GM18858 (cell line): ENCODE data around the gene PPP1R37.

Experiments
- ATAC-seq: cut with Tn5 transposase; IDR thresholded peaks from one replicate; pipeline ENCODE4 v1.9.1; 2021; ENCODE audit not compliant: unreplicated experiment

Gene PPP1R37

GRCh38 chr19:45070861-45071544 lies 22.0 kb upstream of the PPP1R37 start:
- ATAC-seq: no peak

DNA sequence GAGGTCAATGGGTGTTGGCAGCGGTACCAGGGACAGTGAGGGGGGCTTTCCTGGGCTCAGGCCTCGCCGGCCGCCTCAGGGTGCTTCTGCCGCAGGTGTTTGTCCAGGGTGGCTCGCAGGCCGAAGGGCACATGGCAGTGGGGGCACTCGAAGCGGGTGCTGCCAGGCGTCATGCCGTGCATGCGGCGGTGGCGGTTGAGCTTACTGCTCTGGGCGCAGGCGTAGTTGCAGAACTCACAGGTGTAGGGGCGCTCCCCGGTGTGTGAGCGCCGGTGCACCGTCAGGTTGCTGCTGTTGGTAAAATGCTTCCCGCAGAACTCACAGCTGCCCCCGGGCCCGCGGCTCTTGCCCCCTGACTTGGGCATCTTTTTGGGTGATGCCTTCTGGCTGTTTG lies 21.4 kb upstream of the PPP1R37 start:
- no peak for ATAC-seq

DNA sequence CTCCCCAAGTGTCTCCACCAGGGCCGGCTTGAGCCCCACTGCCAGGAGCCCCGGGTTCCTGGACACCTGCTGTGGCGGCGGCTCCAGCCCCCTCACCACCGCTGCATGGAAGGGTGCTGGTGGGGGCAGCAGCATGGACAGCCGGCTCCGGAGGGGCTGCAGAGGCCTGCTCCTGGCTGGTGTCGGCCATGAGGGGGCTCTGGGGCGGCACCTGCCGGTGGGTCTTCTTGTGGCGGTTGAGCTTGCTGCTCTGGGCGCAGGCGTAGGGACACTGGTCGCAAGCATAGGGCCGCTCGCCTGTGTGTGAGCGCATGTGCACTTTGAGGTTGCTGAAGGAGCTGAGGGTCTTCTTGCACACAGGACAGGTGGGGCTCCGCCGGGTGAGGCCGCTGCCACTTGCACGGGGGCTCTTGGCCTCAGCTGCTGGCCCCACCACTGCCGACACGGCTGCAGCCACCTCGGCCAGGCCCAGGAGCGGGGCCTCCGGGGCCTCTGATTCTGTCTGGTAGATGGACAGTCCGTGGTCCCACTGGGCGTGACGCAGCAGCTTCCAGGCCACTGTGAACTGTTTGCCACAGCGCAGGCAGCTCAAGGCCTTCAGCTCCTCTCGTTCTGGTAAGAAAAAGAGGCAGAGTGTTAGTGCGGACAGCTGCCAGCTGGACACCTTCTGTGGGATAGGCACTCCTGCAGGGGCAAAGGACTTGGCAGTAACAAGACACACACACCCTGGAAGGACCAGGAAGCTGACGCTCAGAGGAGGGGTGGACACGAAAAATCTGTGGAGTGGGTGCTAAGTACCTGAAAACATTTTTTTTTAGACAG lies 20.8 kb upstream of the PPP1R37 start:
- no peak for ATAC-seq

DNA sequence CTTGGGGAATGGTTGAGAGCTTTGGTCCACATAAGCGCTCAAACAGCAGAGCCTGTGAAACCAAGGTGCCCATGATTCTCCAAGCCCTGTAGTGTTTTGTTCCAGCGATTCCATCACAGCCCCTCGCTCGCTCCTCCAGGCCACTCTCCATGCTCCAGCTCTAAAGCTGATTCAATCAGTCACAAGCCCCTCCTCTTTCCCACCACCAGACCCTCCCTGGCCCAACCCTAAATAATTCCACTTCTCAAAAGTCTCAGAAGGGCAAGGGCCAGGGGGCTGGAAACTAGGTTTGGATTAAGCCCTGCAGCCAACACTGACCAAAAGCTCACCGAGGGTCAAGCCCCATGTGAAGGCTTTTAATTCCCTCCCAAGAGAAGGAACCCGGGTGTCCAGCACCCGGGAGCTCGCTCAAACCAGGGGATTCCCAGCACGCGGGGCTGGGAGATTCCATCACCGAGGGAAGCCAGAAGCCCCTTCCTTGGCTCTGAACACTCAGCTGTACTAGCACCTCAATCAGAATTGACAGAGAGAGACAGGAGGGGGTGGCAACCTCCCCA lies 18.2 kb upstream of the PPP1R37 start:
- ATAC-seq: peak; percentile 15

- ATAC-seq: peak; percentile 38
Measured at GRCh38 chr19:45075301-45076028, 17.5 kb upstream of the PPP1R37 start.

- peak; percentile 42 for ATAC-seq
Measured at GRCh38 chr19:45076029-45076850, 16.7 kb upstream of the PPP1R37 start, which contains the start of gene ZNF296. Gene ZNF296, minus strand, starts transcription at chr19:45076478. Its CDS starts 105 bp downstream, at chr19:45076373.

GRCh38 chr19:45076851-45077730 lies 15.9 kb upstream of the PPP1R37 start:
- ATAC-seq: no peak

DNA sequence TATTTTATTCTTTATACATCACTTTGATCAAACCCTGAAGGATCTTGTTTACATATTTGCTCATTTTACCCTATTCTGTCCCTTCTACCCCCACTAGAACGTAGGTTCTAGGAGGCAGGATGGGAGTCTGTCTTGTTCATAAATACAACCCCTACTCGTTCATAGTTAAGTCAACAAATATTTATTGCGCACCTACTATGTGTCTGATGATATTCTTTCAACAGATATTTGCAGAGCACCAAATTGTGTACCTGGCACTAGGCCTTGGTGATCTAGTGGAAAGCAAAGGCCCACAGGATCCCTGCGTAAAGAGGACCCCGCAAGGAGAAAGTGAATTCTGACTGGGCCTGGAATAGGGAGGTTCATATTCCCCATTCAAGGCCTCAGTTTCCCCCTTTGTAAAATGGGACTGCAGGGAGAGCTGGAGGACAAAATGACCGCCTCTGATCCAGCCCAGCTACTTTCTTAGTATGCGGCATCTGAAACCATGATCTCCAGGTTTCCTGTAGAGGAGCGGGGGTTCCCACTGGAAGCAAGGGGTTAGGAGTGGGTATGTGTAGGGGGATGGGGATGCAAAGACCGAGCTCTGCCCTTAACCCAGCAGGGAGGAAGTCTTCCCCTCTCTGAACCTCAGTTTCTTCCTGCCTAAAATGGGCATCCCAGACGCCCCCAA lies 14.5 kb upstream of the PPP1R37 start:
- no peak for ATAC-seq

DNA sequence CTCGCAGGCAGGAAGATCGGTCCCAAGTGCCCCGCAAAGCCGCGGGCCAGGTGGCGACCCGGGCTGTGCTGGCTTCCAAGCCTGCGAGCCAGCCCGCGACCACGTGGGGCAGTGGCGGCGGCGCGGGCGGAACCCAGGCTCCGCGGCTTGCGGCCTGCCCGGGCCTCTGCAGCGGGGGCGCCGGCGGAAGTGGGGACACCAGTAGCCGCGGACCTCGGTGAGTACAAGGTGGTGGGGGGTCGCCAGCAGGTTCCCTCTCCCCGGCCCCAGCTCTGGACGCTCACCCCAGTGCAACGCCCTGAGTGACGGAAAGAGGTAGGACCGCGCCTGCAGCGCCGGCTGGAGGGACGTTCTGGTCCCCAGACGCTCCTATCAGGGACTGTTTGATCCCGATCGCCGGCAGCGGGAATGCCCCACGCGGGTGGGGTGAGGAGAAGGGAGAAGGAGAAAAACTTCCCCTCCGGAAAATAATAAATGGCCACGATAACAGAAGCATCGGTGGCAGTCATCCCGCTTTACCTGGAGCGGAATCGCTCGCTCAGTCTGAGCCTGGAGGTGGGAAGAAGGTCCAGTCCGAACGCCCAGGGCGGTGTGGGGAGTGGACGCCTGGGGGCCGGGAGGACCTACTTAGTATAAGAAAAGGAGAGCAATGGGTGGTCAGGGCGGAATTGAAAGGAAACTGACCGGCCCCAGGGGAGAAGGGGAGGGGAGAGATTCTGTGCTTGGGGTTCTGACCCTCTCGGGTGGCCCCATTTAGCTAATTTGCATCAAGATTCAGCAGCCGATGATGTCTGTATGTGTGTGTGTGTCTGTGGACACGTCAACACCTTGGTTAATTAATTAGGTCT lies 13.7 kb upstream of the PPP1R37 start, which contains the start of gene GEMIN7:
Gene GEMIN7 (plus strand): TSS at position 198 of the 848 bp plus-strand sequence. CDS start 10,855 bp downstream, outside the sequence.
- ATAC-seq: no peak

DNA sequence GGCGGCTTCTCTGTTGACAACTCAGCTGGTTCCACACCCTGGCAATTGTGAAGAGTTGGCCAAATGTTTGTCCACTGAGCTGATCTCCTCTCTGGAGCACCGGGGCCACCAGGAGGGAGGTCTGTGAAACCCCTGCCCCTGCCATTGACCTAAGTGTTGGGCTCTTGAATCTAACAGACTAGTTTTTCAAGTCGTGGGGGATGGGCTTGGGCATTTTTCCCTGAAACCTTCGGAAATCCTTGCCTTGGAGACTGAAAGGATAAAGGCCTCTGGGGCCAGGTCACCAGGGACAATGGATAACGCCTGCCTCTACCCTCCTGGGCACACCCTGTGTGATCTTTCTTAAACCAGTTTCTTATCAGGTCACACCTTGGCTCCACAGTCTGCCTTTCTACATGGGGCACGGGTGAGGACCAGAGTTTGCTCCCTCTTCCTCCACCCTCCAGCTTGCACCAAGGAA lies 13.0 kb upstream of the PPP1R37 start:
- ATAC-seq: no peak

GRCh38 chr19:45082170-45082569 lies 10.8 kb upstream of the PPP1R37 start:
- no peak for ATAC-seq

DNA sequence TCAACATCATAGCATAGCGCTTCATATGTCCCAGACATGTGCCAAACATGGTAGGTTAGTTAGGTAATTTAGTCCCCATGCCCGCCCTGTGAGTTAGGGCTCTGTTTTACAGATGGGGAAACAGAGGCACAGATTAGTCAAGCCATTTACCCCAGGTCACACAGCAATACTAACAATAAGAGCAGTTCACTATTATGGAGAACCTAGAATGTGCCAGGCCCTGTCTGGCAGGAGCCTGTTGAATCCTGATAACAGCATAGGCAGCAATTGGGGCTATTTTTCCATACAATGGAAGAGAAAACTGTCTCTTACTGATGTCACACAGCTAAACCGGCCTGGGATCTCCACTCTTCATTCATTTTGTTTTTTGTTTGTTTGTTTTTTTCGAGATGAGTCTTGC lies 6.5 kb upstream of the PPP1R37 start:
- ATAC-seq: no peak

- no peak for ATAC-seq
Measured at GRCh38 chr19:45087531-45087930, 5.4 kb upstream of the PPP1R37 start.

- no peak for ATAC-seq
Measured at GRCh38 chr19:45090034-45090433, 2.9 kb upstream of the PPP1R37 start.

GRCh38 chr19:45090606-45091005 lies 2.4 kb upstream of the PPP1R37 start:
- ATAC-seq: no peak

DNA sequence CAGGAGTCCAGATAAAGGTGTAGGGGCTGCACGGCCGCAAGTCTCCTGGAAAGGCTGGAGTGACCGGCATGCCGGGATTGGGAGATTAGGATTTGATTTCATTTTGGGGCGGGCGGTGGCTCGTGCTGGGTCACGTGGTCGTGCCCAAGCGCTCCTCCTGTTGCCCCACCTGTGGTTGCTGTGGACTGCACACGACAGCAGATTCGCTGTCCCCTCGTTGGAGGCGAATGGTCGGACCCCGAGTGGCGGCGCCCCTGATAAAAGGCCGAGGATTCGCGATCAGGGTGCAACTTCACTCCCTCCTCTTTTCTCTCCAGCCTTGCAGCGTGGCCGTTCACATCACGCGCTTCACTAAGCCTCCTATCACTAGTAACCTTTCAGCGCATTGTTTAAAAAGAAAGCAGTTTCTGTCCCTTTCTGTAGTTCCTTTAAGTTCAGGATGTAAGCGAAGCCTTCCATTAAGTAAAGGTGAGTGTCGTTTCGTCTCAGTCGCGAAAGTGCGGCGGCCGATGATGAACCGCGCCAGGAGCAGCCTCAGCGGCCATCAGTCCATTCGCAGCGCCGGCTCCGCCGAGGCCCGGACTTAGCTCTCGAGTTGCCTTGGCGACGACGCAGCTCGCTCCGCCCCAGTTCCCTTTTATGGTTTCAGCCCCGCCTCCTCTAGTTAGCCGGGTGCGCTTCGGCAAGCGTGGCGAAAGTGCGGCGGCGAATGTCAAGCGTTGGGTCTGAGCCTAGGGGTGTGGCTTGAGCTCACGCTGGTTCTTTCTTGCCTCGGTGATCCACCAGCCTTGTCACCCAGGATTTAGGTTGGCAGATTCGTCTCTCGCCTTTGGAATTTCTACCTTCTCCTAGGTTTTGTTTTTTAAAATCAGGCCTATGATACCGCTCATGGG lies 1.7 kb upstream of the PPP1R37 start:
- ATAC-seq: peak; percentile 47

- ATAC-seq: no peak
Measured at GRCh38 chr19:45094137-45094536, 1.2 kb downstream of the PPP1R37 start.
